OCI-LY3 (cell line): Measurements from ENCODE around the gene ALKBH3.

Source experiments
- H2AFZ ChIP-seq: fragments of 200-600, 300-600 bp; shearing (Covaris generic); 2 replicates; pipeline ENCODE4 v1.6.0; 2014; ENCODE audit warnings: antibody characterized with exemption, low read depth, low read length
- H3K27ac ChIP-seq: fragments of 200-600, 300-600 bp; sonication (generic); 2 replicates; pipeline ENCODE4 v1.5.1; 2014; ENCODE audit warnings: mild to moderate bottlenecking, low read length, moderate library complexity, mixed read lengths
- H3K27me3 ChIP-seq: fragments of 200-600, 300-600 bp; sonication (generic); 2 replicates; pipeline ENCODE4 v1.6.1; 2014; ENCODE audit warnings: low read depth, low read length, mixed read lengths
- H3K36me3 ChIP-seq: fragments of 200-600, 300-600 bp; sonication (generic); replicated peaks from 2 replicates; pipeline ENCODE3; 2014; ENCODE audit warnings: low read depth, low read length, mixed read lengths
- H3K4me1 ChIP-seq: fragments of 300-600, 200-600 bp; sonication (generic); 2 replicates; pipeline ENCODE4 v1.6.1; 2014; ENCODE audit warnings: low read length, mixed read lengths
- H3K4me2 ChIP-seq: fragments of 200-600, 300-600 bp; sonication (generic); 2 replicates; pipeline ENCODE4 v1.6.1; 2014; ENCODE audit warnings: low read length, mixed read lengths
- H3K4me3 ChIP-seq: fragments of 300-600, 200-600 bp; sonication (generic); 2 replicates; pipeline ENCODE4 v1.5.1; 2014; ENCODE audit warnings: antibody characterized with exemption, mild to moderate bottlenecking, low read length, moderate library complexity
- H3K79me2 ChIP-seq: fragments of 300-600, 200-600 bp; shearing (Covaris generic); 2 replicates; pipeline ENCODE4 v1.6.1; 2014; ENCODE audit warnings: mild to moderate bottlenecking, low read length, mixed read lengths
- H3K9ac ChIP-seq: fragments of 300-600, 200-600 bp; shearing (Covaris generic); 2 replicates; pipeline ENCODE4 v1.6.0; 2014; ENCODE audit warnings: mild to moderate bottlenecking, low read length, moderate library complexity
- H3K9me3 ChIP-seq: fragments of 200-600, 300-600 bp; shearing (Covaris generic); 2 replicates; pipeline ENCODE4 v1.6.1; 2014; ENCODE audit warnings: low read length, mixed read lengths; ENCODE audit not compliant: insufficient read depth
- H4K20me1 ChIP-seq: fragments of 200-600, 300-600 bp; sonication (generic); 2 replicates; pipeline ENCODE4 v1.6.1; 2016; ENCODE audit warnings: low read length, mixed read lengths; ENCODE audit not compliant: insufficient read depth
- EZH2phosphoT487 ChIP-seq: fragments of 200-600 bp; shearing (Covaris generic); IDR thresholded peaks from 2 replicates; pipeline ENCODE4 v1.6.1; 2018; ENCODE audit warnings: antibody characterized with exemption, mixed run types, low read depth
- TF ChIP-seq, protein P1 (sequence below): fragments of 200-600, 300-600 bp; sonication (generic); IDR thresholded peaks from 2 replicates; pipeline ENCODE4 v1.5.1; 2014; ENCODE audit warnings: antibody characterized with exemption, low read length, low read depth

ALKBH3 gene

DNA sequence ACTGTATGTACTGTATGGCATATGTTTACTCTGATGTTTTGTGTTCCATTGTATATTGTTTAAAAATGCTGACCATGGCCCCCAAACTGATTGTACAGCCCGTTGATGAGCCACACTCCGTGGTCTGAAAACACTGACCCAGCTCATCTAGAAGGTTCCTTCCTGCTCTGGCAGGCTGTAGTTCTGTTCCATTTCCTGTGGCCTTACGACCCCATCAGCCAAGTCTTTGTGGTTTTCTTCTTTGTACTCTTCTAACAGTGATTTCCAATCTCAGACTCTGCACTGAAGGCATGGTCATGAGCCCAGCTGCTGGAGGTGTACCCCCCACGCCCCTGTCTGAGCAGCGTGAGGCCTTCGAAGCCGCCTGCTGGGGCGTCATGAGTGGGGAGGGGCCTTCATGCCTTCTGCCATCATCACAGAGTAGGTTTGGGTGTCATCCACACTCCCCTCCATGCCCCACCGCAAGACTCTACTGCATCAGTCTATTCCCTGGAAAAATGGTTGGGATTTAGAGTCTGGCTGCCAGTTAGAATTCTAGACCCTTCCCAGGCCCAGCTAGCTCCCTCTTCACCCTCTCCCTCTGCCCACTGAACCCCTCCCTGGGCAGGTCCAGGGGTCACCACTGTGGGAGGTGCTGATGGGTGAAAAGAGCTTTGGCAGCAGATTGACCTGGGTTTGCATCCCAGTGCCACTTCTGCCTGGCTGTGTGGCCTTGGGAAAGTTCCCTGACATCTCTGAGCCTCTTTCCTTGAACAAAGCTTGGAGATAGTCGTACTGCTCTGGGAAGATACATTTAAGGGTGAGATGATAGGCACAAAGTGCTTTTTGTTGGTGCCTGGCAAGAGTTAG is 50.5 kb downstream of the ALKBH3 start:
- no peak overlapping the region for H3K4me3 ChIP-seq
- no peak overlapping the region for H3K27ac ChIP-seq
- H3K79me2 ChIP-seq = no peaks in the 10 kb centered on the region
- H3K4me1 ChIP-seq = no peaks in the 10 kb centered on the region
- H3K4me2 ChIP-seq = no peak overlapping the region
- TF ChIP-seq, protein P1, sequence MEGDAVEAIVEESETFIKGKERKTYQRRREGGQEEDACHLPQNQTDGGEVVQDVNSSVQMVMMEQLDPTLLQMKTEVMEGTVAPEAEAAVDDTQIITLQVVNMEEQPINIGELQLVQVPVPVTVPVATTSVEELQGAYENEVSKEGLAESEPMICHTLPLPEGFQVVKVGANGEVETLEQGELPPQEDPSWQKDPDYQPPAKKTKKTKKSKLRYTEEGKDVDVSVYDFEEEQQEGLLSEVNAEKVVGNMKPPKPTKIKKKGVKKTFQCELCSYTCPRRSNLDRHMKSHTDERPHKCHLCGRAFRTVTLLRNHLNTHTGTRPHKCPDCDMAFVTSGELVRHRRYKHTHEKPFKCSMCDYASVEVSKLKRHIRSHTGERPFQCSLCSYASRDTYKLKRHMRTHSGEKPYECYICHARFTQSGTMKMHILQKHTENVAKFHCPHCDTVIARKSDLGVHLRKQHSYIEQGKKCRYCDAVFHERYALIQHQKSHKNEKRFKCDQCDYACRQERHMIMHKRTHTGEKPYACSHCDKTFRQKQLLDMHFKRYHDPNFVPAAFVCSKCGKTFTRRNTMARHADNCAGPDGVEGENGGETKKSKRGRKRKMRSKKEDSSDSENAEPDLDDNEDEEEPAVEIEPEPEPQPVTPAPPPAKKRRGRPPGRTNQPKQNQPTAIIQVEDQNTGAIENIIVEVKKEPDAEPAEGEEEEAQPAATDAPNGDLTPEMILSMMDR = no peak
- TF ChIP-seq EZH2phosphoT487 = no peak
- no peak overlapping the region for H3K9ac ChIP-seq
- no peak overlapping the region for H2AFZ ChIP-seq
- no peaks in the 10 kb centered on the region for H3K36me3 ChIP-seq
- H4K20me1 ChIP-seq = no peaks in the 10 kb centered on the region
- H3K9me3 ChIP-seq = no peaks in the 10 kb centered on the region
- H3K27me3 ChIP-seq = no peaks in the 10 kb centered on the region

DNA sequence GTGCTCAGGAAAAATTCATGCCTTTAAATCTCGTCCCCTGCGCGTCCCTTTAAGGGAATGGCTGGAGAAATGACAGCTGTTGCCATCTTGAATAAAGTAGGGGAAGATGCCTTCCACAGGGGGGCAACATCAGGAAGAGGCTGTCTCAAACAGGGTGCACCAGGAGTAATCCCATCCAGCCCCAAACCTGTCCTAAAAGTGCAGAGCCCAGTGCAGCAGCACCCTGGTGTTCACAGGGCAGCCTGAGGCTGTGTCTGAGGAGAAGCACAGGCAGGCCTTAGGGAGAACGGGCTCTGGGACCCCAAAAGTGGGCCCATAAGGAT is 51.0 kb downstream of the ALKBH3 start:
- Histone ChIP-seq H3K4me3 (no peak overlapping the region), H2AFZ (no peak overlapping the region), H4K20me1 (no peaks in the 10 kb centered on the region), H3K4me1 (no peaks in the 10 kb centered on the region), H3K27ac (no peak overlapping the region), H3K27me3 (no peaks in the 10 kb centered on the region), H3K79me2 (no peaks in the 10 kb centered on the region), H3K36me3 (no peaks in the 10 kb centered on the region), H3K4me2 (no peak overlapping the region), H3K9ac (no peak overlapping the region), H3K9me3 (no peaks in the 10 kb centered on the region)
- TF ChIP-seq, protein P1 = no peak
- no peak for TF ChIP-seq EZH2phosphoT487

DNA sequence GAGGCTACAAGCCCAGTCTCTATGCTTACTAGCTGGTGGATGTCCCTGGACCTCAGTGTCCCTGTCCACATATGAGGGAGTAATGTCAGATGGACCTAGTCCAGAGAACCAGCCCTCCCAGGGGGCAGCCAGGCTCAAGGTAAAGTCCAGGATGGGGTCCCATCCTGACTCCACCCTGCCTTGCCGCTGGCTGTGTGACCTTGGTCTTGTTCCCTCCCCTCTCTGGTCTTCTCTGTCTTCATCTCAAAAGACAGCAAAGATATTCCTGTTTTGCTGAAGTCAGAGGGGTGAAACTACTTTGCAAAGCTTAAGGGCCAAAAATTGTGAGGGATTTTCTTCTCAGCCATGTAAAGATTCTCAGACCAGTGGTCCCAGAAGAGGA is 52.6 kb downstream of the ALKBH3 start:
- Histone ChIP-seq H2AFZ (no peak overlapping the region), H3K27ac (no peak overlapping the region), H3K4me2 (no peak overlapping the region), H3K4me3 (no peak overlapping the region), H3K27me3 (no peaks in the 10 kb centered on the region), H3K9me3 (no peaks in the 10 kb centered on the region), H3K79me2 (no peaks in the 10 kb centered on the region), H3K4me1 (no peaks in the 10 kb centered on the region), H4K20me1 (no peaks in the 10 kb centered on the region), H3K9ac (no peak overlapping the region), H3K36me3 (no peaks in the 10 kb centered on the region)
- no peak for TF ChIP-seq EZH2phosphoT487

DNA sequence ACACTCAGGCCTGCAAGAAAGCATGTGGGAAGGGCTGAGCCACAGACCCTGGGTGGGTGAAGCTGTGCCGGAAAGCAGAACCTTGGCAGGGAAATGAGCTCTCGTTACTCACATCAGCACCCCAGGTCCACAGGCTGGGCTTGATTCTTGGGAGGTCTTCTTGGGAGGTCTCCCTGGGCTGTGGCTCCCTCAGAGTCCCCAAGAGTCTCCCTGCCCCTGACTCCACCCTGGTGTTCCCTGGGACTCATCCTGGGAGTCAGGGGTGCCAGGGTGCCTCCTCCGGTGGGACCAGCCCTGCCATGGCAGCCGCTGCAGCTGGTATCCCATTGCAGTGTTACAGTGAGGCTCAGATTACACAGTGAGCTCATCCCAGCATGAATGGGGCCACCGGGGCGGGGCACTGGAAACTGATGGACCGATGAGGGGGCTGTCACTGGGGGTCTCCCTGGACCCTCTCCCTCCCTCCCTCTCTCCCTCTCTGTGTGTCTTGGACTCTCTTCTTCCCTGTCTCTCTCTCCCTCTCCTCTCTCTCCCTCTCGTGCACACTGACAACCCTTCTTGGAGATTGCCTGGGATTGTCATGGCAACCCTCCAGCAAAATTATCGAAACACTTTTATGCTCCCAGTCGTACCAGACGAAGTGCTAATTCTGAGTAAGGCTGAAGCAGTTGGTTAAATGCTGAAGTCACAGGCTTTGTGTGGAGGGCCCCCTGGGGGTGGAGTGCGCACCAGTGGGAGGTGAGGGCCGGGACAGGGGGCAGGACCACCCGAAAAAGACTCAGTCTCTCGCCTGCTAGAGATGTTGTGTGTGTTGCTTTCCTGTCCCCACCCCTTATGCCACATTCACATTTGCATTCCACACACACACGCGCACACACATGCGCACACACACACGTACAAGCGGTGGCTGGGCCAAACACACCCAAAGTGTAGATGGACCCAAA is 53.2 kb downstream of the ALKBH3 start:
- Histone ChIP-seq H3K36me3 (no peaks in the 10 kb centered on the region), H3K9me3 (no peaks in the 10 kb centered on the region), H3K27me3 (no peaks in the 10 kb centered on the region), H3K4me1 (no peaks in the 10 kb centered on the region), H2AFZ (no peak overlapping the region), H3K4me2 (no peak overlapping the region), H3K4me3 (no peak overlapping the region), H3K79me2 (no peaks in the 10 kb centered on the region), H4K20me1 (no peaks in the 10 kb centered on the region), H3K27ac (no peak overlapping the region), H3K9ac (no peak overlapping the region)
- TF ChIP-seq, protein P1 = no peak
- no peak for TF ChIP-seq EZH2phosphoT487
